GM23338 (cell line): ENCODE results near the gene TIMM13.

Experiments used
- CTCF ChIP-seq, 2 experiments: fragments of 200-600 bp in 1 of 2; sonication (generic) in 1 of 2; conservative IDR thresholded peaks; 2 replicates each; pipeline versions ENCODE4 v1.5.1 to v1.6.1; 2016 to 2017; ENCODE audit warnings: antibody characterized with exemption in 2 of 2, low read depth in 2 of 2, mild to moderate bottlenecking in 2 of 2, moderate library complexity in 1 of 2
- EZH2 ChIP-seq: fragments of 200-600 bp; sonication (generic); IDR thresholded peaks from one replicate; pipeline ENCODE4 v1.8.0; 2017; ENCODE audit warnings: antibody characterized with exemption, mild to moderate bottlenecking, low read depth; ENCODE audit not compliant: unreplicated experiment
- EZH2phosphoT487 ChIP-seq: fragments of 200-600 bp; sonication (generic); IDR thresholded peaks from one replicate; pipeline ENCODE4 v1.8.1; 2018; ENCODE audit warnings: antibody characterized with exemption; ENCODE audit not compliant: unreplicated experiment

- TF ChIP-seq CTCF (conservative IDR thresholded peaks at IDR 0.05; ENCODE audit: low read depth in 2 of 2) (no peak), EZH2phosphoT487 (no peak), EZH2 (no peak)
These were observed 26.1 kb upstream of the TIMM13 start for GRCh38 chr19:2453431-2454025.
